ENCODE measurements around the gene XPNPEP3.

The XPNPEP3 gene

GRCh38 chr22:40928657-40929056 lies 71.7 kb downstream of the XPNPEP3 start:
- TF ChIP-seq CTCF (IDR thresholded peaks at IDR 0.05; ENCODE audit: low read depth, low read length, missing control alignments), result no peak
- H3K4me3 ChIP-seq (ENCODE audit: low read depth, low read length), result no peak overlapping the region
- DNase-seq (ENCODE audit: low read depth), result no peak

GRCh38 chr22:40932396-40932795 lies 75.4 kb downstream of the XPNPEP3 start:
- no peak for TF ChIP-seq CTCF (IDR thresholded peaks at IDR 0.05; ENCODE audit: low read depth, low read length, missing control alignments)
- DNase-seq (ENCODE audit: low read depth), result no peak
- H3K4me3 ChIP-seq (ENCODE audit: low read depth, low read length), result no peak overlapping the region

- no peak for TF ChIP-seq CTCF (IDR thresholded peaks at IDR 0.05; ENCODE audit: low read depth, low read length, missing control alignments)
- no peak overlapping the region for H3K4me3 ChIP-seq (ENCODE audit: low read depth, low read length)
- DNase-seq (ENCODE audit: low read depth), result no peak
Observed at GRCh38 chr22:40939202-40939601, 82.3 kb downstream of the XPNPEP3 start.

GRCh38 chr22:40950962-40951794 lies 94.2 kb downstream of the XPNPEP3 start, which contains the start of gene RBX1:
RBX1 (plus strand) TSS chr22:40951378; CDS start chr22:40951399, 21 bp downstream.
- peak within 1 kb of the TSS; percentile 89 for H3K4me3 ChIP-seq (ENCODE audit: low read depth, low read length)
- peak; percentile 96 for DNase-seq (ENCODE audit: low read depth)
- TF ChIP-seq CTCF (IDR thresholded peaks at IDR 0.05; ENCODE audit: low read depth, low read length, missing control alignments), result no peak

GRCh38 chr22:40951795-40952605 lies 95.1 kb downstream of the XPNPEP3 start:
- peak; percentile 7 for DNase-seq (ENCODE audit: low read depth)
- peak overlapping the region; percentile 88 for H3K4me3 ChIP-seq (ENCODE audit: low read depth, low read length)
- no peak for TF ChIP-seq CTCF (IDR thresholded peaks at IDR 0.05; ENCODE audit: low read depth, low read length, missing control alignments)

GRCh38 chr22:40953471-40953870 lies 96.5 kb downstream of the XPNPEP3 start:
- no peak for DNase-seq (ENCODE audit: low read depth)
- H3K4me3 ChIP-seq (ENCODE audit: low read depth, low read length), result no peak overlapping the region; the same call in 1 of the 2 replicates

More at GRCh38 chr22:40953471-40953870, 96.5 kb downstream of the XPNPEP3 start:
- no peak for TF ChIP-seq CTCF (IDR thresholded peaks at IDR 0.05; ENCODE audit: low read depth, low read length, missing control alignments)

All from GM12864 (cell line).